ENCODE results near the gene SLC2A13. TPM values are rescaled to one million over a fixed set of nuclear protein-coding genes. Genes with fewer than 3 reads are reported as not detected.

Gene SLC2A13
- total and polyA plus RNA-seq, 4 donors = 3.2 to 21.4 (median 7.4) TPM

- Histone ChIP-seq H3K9me3 (ENCODE audit: control insufficient read depth in 4 of 4, insufficient read depth in 3 of 4, low read length in 3 of 4) (no peaks in the 10 kb centered on the region), H3K36me3 (ENCODE audit: control insufficient read depth in 4 of 4, insufficient read depth in 4 of 4, low read length in 4 of 4) (no peaks in the 10 kb centered on the region), H3K4me3 (no peak overlapping the region), H3K9ac (ENCODE audit: insufficient read depth in 1 of 2, low read length in 2 of 2) (no peak overlapping the region), H3K27ac (ENCODE audit: low read depth in 1 of 2, low read length in 1 of 2) (no peak overlapping the region), H3K4me1 (ENCODE audit: control insufficient read depth in 5 of 5, insufficient read depth in 5 of 5, low read length in 5 of 5) (no peaks in the 10 kb centered on the region), H3K27me3 (ENCODE audit: control insufficient read depth in 3 of 3, insufficient read depth in 3 of 3, low read length in 2 of 3) (no peaks in the 10 kb centered on the region)
- ATAC-seq (ENCODE audit: insufficient read depth, low FRiP score) (no peak), DNase-seq (no peak)
- TF ChIP-seq, protein P1, sequence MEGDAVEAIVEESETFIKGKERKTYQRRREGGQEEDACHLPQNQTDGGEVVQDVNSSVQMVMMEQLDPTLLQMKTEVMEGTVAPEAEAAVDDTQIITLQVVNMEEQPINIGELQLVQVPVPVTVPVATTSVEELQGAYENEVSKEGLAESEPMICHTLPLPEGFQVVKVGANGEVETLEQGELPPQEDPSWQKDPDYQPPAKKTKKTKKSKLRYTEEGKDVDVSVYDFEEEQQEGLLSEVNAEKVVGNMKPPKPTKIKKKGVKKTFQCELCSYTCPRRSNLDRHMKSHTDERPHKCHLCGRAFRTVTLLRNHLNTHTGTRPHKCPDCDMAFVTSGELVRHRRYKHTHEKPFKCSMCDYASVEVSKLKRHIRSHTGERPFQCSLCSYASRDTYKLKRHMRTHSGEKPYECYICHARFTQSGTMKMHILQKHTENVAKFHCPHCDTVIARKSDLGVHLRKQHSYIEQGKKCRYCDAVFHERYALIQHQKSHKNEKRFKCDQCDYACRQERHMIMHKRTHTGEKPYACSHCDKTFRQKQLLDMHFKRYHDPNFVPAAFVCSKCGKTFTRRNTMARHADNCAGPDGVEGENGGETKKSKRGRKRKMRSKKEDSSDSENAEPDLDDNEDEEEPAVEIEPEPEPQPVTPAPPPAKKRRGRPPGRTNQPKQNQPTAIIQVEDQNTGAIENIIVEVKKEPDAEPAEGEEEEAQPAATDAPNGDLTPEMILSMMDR (IDR thresholded peaks at IDR 0.05; ENCODE audit: control extremely low read depth, extremely low read depth) = no peak
- 94 to 95% methylated on average over 20 of the region's 20 CpGs for WGBS, 2 donors
These were observed 393.5 kb downstream of the SLC2A13 start for GRCh38 chr12:39712334-39712733.

Small RNAs within 50 kb of the gene (small RNA-seq; reads per million reads assigned to genes)
- not detected for gene RF00414 (ENCODE audit: low replicate concordance)

Other genes with a start within 250 kb of the SLC2A13 start
- 100 to 1,000 TPM; 262 to 276 TPM for gene LRRK2, start 118.9 kb upstream of the SLC2A13 start, total RNA-seq
- 100 to 1,000 TPM in 1 of 2 donors, 10 to 100 TPM in 1; 74.3 to 124 TPM for gene LRRK2, start 118.9 kb upstream of the SLC2A13 start, polyA plus RNA-seq

Measured in lung (tissue), 13 donors.